Measurements from ENCODE around the gene ALX3. TPM values are rescaled to one million over a fixed set of nuclear protein-coding genes. Genes with fewer than 3 reads are reported as not detected.

ALX3 gene
- not detected in 2 replicates for polyA plus RNA-seq (2011; rRNA removed)
- not detected in 2 replicates for polyA minus RNA-seq (2011; rRNA and poly(A)+ RNA removed)

DNA sequence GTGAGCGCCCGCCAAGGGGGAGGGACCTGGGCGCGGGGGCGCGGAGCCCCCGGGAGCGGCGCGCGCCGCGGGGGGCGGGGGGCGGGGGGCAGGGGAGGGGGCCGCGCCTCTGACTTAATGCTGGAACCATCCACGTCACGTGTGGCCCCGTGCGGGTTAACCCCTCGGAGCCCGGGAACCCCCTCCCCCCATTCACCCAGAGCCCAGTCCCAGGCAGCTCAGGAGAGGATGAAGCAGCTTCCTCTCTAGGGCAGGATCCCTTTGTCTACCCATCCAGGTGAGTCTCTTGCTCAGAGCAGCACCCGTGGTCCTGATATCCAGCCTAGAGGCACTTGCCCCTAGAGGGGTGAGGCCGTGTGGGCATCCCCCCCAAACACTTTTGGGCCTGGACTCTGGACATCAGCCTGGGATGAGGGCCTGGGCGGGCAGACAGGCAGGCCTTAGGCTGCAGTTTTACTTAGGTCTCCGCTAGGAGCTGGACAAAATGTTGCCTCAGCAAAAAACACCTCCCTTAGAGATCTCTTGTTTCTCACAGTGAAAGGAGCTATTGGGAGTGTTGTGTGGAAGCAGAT, at the start of gene ALX3:
Gene ALX3 (minus strand): TSS at position 2 of the 572 bp plus-strand sequence. CDS start 60 bp downstream, outside the sequence.
- peaks cover 86% of the 10 kb centered on the region for H3K27me3 ChIP-seq (ENCODE audit: control insufficient read depth, insufficient read depth, low read length)

DNA sequence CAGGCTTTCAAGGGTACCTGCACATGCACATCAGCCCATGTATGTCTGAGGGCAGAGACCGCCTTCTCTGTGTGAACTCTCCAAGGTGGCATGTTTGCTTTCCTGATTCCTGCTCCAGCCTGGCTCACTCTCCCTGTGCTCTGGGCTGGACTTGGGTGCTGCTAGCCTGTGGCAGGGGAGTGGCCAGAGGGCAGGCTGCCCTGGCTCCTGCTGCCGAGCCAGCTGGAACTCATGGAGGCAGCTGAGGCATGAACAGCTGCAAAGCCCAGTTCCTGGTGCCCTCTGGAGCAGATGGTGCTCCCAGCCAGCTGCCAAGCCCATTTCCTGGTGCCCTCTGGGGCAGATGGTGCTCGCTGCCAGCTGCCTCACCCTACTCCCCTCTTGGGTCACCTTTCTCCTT, 49.4 kb upstream of the ALX3 start:
- TF ChIP-seq, protein P1, sequence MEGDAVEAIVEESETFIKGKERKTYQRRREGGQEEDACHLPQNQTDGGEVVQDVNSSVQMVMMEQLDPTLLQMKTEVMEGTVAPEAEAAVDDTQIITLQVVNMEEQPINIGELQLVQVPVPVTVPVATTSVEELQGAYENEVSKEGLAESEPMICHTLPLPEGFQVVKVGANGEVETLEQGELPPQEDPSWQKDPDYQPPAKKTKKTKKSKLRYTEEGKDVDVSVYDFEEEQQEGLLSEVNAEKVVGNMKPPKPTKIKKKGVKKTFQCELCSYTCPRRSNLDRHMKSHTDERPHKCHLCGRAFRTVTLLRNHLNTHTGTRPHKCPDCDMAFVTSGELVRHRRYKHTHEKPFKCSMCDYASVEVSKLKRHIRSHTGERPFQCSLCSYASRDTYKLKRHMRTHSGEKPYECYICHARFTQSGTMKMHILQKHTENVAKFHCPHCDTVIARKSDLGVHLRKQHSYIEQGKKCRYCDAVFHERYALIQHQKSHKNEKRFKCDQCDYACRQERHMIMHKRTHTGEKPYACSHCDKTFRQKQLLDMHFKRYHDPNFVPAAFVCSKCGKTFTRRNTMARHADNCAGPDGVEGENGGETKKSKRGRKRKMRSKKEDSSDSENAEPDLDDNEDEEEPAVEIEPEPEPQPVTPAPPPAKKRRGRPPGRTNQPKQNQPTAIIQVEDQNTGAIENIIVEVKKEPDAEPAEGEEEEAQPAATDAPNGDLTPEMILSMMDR (IDR thresholded peaks at IDR 0.05; ENCODE audit: low read depth, low read length), result no peak
- Histone ChIP-seq H3K27me3 (ENCODE audit: control insufficient read depth, insufficient read depth, low read length) (peaks cover 15% of the 10 kb centered on the region), H3K9me3 (ENCODE audit: control insufficient read depth, insufficient read depth, low read length) (peaks cover 6% of the 10 kb centered on the region; the same call in 1 of the 2 replicates), H3K27ac (ENCODE audit: low read depth, low read length) (no peak overlapping the region), H3K4me3 (ENCODE audit: low read depth, low read length) (no peak overlapping the region)
- CTCF ChIA-PET, result no interaction called here
- no peak for DNase-seq (ENCODE audit: low read depth, low spot score)
- POLR2A ChIA-PET, result no interaction called here

More for the DNA sequence above, at the start of gene ALX3:
- Histone ChIP-seq H3K4me3 (ENCODE audit: low read depth, low read length) (no peak within 1 kb of the TSS), H3K9me3 (ENCODE audit: control insufficient read depth, insufficient read depth, low read length) (peaks cover 24% of the 10 kb centered on the region), H3K27ac (ENCODE audit: low read depth, low read length) (no peak within 1 kb of the TSS)
- POLR2A ChIA-PET, result interaction anchor here (0.6 kb wide), 1 partner anchor 43 kb away, joined by 5 read pairs; no protein-coding TSS in a partner anchor
- TF ChIP-seq, protein P1 (IDR thresholded peaks at IDR 0.05; ENCODE audit: low read depth, low read length), result no peak
- CTCF ChIA-PET, result interaction anchor here (1.6 to 2.5 kb wide), 3 partner anchors 11 to 35 kb away, joined by 7 to 9 read pairs (median 9); no protein-coding TSS in a partner anchor
- DNase-seq (ENCODE audit: low read depth, low spot score), result no peak

DNA sequence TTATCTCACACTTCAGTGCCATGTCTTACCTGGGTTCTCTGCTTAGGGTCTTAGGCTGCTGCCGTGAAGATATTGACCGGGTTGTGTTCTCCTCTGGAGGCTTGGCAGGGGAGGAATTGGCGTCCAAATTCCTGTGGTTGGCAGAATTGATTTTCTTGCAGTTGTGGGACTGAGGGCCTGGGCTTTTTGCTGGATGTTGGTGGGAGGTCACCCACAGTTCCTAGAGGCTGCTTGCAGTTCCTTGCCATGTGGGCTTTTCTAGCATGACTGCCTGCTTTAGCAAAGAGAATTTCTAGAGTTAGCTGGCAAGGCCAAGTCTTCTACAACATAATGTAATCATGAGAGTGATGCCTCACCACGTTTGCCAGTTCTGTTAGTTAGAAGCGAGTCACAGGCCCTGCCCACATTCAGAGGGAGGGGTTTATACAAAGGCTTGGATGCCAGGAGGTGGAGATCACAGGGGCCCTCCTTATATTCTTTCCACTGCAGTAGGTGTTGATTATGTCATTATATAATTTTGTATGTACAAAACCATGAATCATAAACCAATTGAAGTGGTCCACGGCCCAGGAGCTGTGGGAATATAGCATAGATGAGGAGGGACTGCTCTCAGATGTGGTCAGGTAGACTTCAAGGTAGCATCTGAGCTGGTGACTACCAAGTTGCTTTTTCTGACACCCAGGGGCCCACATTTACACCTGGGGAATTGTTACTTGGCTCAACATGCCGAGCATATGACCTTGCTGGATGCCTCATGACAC, 48.3 kb upstream of the ALX3 start:
- H3K4me3 ChIP-seq (ENCODE audit: low read depth, low read length), result no peak overlapping the region
- DNase-seq (ENCODE audit: low read depth, low spot score), result no peak
- no peak overlapping the region for H3K27ac ChIP-seq (ENCODE audit: low read depth, low read length)
- peaks cover 23% of the 10 kb centered on the region for H3K27me3 ChIP-seq (ENCODE audit: control insufficient read depth, insufficient read depth, low read length)
- CTCF ChIA-PET, result interaction anchor here (0.6 to 4.6 kb wide), 4 partner anchors 14 to 37 kb away, joined by 4 to 37 read pairs (median 14); no protein-coding TSS in a partner anchor
- TF ChIP-seq, protein P1 (IDR thresholded peaks at IDR 0.05; ENCODE audit: low read depth, low read length), result no peak
- POLR2A ChIA-PET, result no interaction called here
- H3K9me3 ChIP-seq (ENCODE audit: control insufficient read depth, insufficient read depth, low read length), result peaks cover 6% of the 10 kb centered on the region; the same call in 1 of the 2 replicates

DNA sequence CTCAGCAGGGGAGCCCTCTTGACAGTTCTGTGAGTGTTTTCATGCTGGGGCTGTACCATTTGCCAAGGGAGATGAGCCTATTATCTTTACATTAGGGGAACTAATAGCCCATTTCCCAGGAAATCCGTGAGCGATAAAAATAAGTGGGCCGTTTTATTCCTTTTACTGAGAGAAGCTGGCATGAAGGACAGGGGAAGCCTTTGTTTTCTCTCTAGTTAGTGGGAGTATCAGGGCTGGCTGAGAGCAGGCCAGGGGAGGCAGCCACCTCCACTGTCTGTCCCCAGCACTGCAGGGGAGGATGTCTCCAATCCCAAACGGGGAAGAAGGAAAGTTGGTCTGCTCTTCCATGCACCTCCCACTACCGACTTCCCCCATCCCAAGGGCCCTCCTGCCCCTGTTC, 44.3 kb upstream of the ALX3 start:
- TF ChIP-seq, protein P1 (IDR thresholded peaks at IDR 0.05; ENCODE audit: low read depth, low read length), result no peak
- peaks cover 48% of the 10 kb centered on the region for H3K27me3 ChIP-seq (ENCODE audit: control insufficient read depth, insufficient read depth, low read length)
- no peaks in the 10 kb centered on the region; the same call in 1 of the 2 replicates for H3K9me3 ChIP-seq (ENCODE audit: control insufficient read depth, insufficient read depth, low read length)
- CTCF ChIA-PET, result interaction anchor here (0.9 to 4.6 kb wide), 4 partner anchors 10 to 85 kb away, joined by 3 to 37 read pairs (median 4); no protein-coding TSS in a partner anchor
- POLR2A ChIA-PET, result no interaction called here
- no peak overlapping the region for H3K27ac ChIP-seq (ENCODE audit: low read depth, low read length)
- H3K4me3 ChIP-seq (ENCODE audit: low read depth, low read length), result no peak overlapping the region
- DNase-seq (ENCODE audit: low read depth, low spot score), result no peak

All from AG04450 (cell line).